MCF 10A (cell line): ENCODE results near the gene TNFRSF19. TPM values are rescaled to one million over a fixed set of nuclear protein-coding genes. Genes with fewer than 3 reads are reported as not detected.

ENCODE experiments used
- BruUV-seq: library from RNA; stranded (reverse); fragments of 400-500 nt; replicated peaks from 2 replicates; lab custom pipeline; 2021; lab: Mats Ljungman, UMichigan
- CTCF ChIA-PET: fragments of 300-600 bp; sonication (Branson Sonifier 250); formaldehyde crosslinking; extraction: SDS; loops from one replicate; lab custom pipeline; 2021; ENCODE audit warnings: antibody characterized with exemption, inconsistent platforms; lab: Yijun Ruan, JAX
- POLR2A ChIA-PET: fragments of 300-600, 350-650 bp; sonication (Branson Sonifier 250); formaldehyde crosslinking; extraction: SDS; loops from one replicate; lab custom pipeline; 2020; ENCODE audit warnings: antibody characterized with exemption, inconsistent platforms; lab: Yijun Ruan, JAX
- DNase-seq: peaks from one replicate; pipeline ENCODE4 v3.0.0-alpha.2; 2018; ENCODE audit not compliant: unreplicated experiment
- H3K27ac Mint-ChIP-seq: one replicate; pipeline ENCODE4 v1.8.0; 2022; ENCODE audit warnings: mild to moderate bottlenecking, low read depth, mixed read lengths; ENCODE audit not compliant: unreplicated experiment
- H3K27me3 Mint-ChIP-seq: one replicate; pipeline ENCODE4 v1.8.0; 2022; ENCODE audit warnings: mixed read lengths; ENCODE audit not compliant: insufficient read depth, unreplicated experiment
- H3K36me3 Mint-ChIP-seq: one replicate; pipeline ENCODE4 v1.8.0; 2022; ENCODE audit warnings: mild to moderate bottlenecking, moderate library complexity, mixed read lengths; ENCODE audit not compliant: insufficient read depth, unreplicated experiment
- H3K4me1 Mint-ChIP-seq: one replicate; pipeline ENCODE4 v1.8.0; 2022; ENCODE audit warnings: mixed read lengths; ENCODE audit not compliant: insufficient read depth, unreplicated experiment
- H3K4me3 Mint-ChIP-seq: one replicate; pipeline ENCODE4 v1.8.0; 2022; ENCODE audit warnings: mild to moderate bottlenecking, moderate library complexity, mixed read lengths; ENCODE audit not compliant: unreplicated experiment
- H3K9me3 Mint-ChIP-seq: one replicate; pipeline ENCODE4 v1.8.0; 2022; ENCODE audit warnings: mixed read lengths; ENCODE audit not compliant: unreplicated experiment
- CTCF ChIP-seq: fragments of 200-600 bp; IDR thresholded peaks from one replicate; pipeline ENCODE4 v1.8.0; 2022; ENCODE audit warnings: antibody characterized with exemption, mild to moderate bottlenecking; ENCODE audit not compliant: unreplicated experiment
- intact Hi-C: fragments of 100-400 bp; cut with micrococcal nuclease; formaldehyde crosslinking; loops from 2 replicates; pipeline ENCODE4 v1.14.1; 2022
- total RNA-seq: library from RNA; stranded (reverse); gene quantifications from 2 replicates; pipeline ENCODE4 v1.2.3, GENCODE V29; 2022

Gene TNFRSF19
- total RNA-seq, 1 experiment from 2014 or later = not detected

GRCh38 chr13:23671897-23672296 is 101.7 kb downstream of the TNFRSF19 start:
- BruUV-seq = no TSS peak
- Mint-ChIP-seq H3K36me3 (no peaks in the 10 kb centered on the region), H3K27ac (no peak overlapping the region), H3K27me3 (no peaks in the 10 kb centered on the region), H3K9me3 (no peaks in the 10 kb centered on the region), H3K4me1 (peaks cover 11% of the 10 kb centered on the region), H3K4me3 (no peak overlapping the region)
- TF ChIP-seq CTCF = no peak
- DNase-seq = peak; percentile 9
- POLR2A ChIA-PET = interaction anchor here (0.7 kb wide), 1 partner anchor 192 kb away, joined by 3 read pairs; no protein-coding TSS in a partner anchor
- CTCF ChIA-PET = no interaction called here
- intact Hi-C loops = no loop called here

GRCh38 chr13:23672616-23673015 is 102.4 kb downstream of the TNFRSF19 start:
- ChIA-PET CTCF (no interaction called here), POLR2A (interaction anchor here (0.6 to 0.7 kb wide), 2 partner anchors 9 to 38 kb away, joined by 3 read pairs; no protein-coding TSS in a partner anchor)

GRCh38 chr13:23673354-23673753 is 103.1 kb downstream of the TNFRSF19 start:
- no peaks in the 10 kb centered on the region for H3K9me3 Mint-ChIP-seq
- H3K4me1 Mint-ChIP-seq = peaks cover 11% of the 10 kb centered on the region
- no peak overlapping the region for H3K27ac Mint-ChIP-seq
- no peak for TF ChIP-seq CTCF
- no TSS peak for BruUV-seq
- POLR2A ChIA-PET = interaction anchor here (0.7 kb wide), 1 partner anchor 39 kb away, joined by 3 read pairs; no protein-coding TSS in a partner anchor
- CTCF ChIA-PET = interaction anchor here (1.2 kb wide), 1 partner anchor 22 kb away, joined by 4 read pairs; no protein-coding TSS in a partner anchor
- DNase-seq = peak; percentile 13
- no peaks in the 10 kb centered on the region for H3K27me3 Mint-ChIP-seq
- H3K4me3 Mint-ChIP-seq = no peak overlapping the region
- intact Hi-C loops = no loop called here
- no peaks in the 10 kb centered on the region for H3K36me3 Mint-ChIP-seq

More at GRCh38 chr13:23672616-23673015, 102.4 kb downstream of the TNFRSF19 start:
- H3K36me3 Mint-ChIP-seq = no peaks in the 10 kb centered on the region
- H3K4me1 Mint-ChIP-seq = peaks cover 11% of the 10 kb centered on the region
- intact Hi-C loops = no loop called here
- H3K27me3 Mint-ChIP-seq = no peaks in the 10 kb centered on the region
- BruUV-seq = no TSS peak
- no peak for TF ChIP-seq CTCF
- H3K27ac Mint-ChIP-seq = no peak overlapping the region
- no peak for DNase-seq
- no peaks in the 10 kb centered on the region for H3K9me3 Mint-ChIP-seq
- H3K4me3 Mint-ChIP-seq = no peak overlapping the region

GRCh38 chr13:23673867-23674605 is 103.8 kb downstream of the TNFRSF19 start:
- DNase-seq = no peak
- H3K9me3 Mint-ChIP-seq = no peaks in the 10 kb centered on the region
- intact Hi-C loops = no loop called here
- no TSS peak for BruUV-seq
- no peak for TF ChIP-seq CTCF
- H3K27ac Mint-ChIP-seq = no peak overlapping the region
- ChIA-PET POLR2A (no interaction called here), CTCF (interaction anchor here (1.2 kb wide), 1 partner anchor 23 kb away, joined by 4 read pairs; no protein-coding TSS in a partner anchor)
- peaks cover 11% of the 10 kb centered on the region for H3K4me1 Mint-ChIP-seq
- H3K27me3 Mint-ChIP-seq = no peaks in the 10 kb centered on the region
- H3K4me3 Mint-ChIP-seq = no peak overlapping the region
- no peaks in the 10 kb centered on the region for H3K36me3 Mint-ChIP-seq
